ENCODE measurements around the gene EDA.

The EDA gene

GRCh38 chrX:70062961-70063550 lies 447.1 kb downstream of the EDA start:
- DNase-seq (ENCODE audit: low spot score) = no peak
- in situ Hi-C loops (cut with MboI; ENCODE audit: low pct_unique_long_range_greater_than_20kb, low sequenced_read_pairs, unreplicated experiment) = no loop called here
- TF ChIP-seq CTCF (IDR thresholded peaks at IDR 0.05; ENCODE audit: extremely low read depth, insufficient read depth, missing control alignments) = no peak

- in situ Hi-C loops (cut with MboI; ENCODE audit: low pct_unique_long_range_greater_than_20kb, low sequenced_read_pairs, unreplicated experiment) = no loop called here
- TF ChIP-seq CTCF (IDR thresholded peaks at IDR 0.05; ENCODE audit: extremely low read depth, insufficient read depth, missing control alignments) = no peak
- DNase-seq (ENCODE audit: low spot score) = no peak
Observed at GRCh38 chrX:70066646-70067045, 450.7 kb downstream of the EDA start.

- TF ChIP-seq CTCF (IDR thresholded peaks at IDR 0.05; ENCODE audit: extremely low read depth, insufficient read depth, missing control alignments) = no peak
- in situ Hi-C loops (cut with MboI; ENCODE audit: low pct_unique_long_range_greater_than_20kb, low sequenced_read_pairs, unreplicated experiment) = no loop called here
- DNase-seq (ENCODE audit: low spot score) = no peak
Observed at GRCh38 chrX:70079297-70079696, 463.4 kb downstream of the EDA start.

- in situ Hi-C loops (cut with MboI; ENCODE audit: low pct_unique_long_range_greater_than_20kb, low sequenced_read_pairs, unreplicated experiment) = no loop called here
- no peak for TF ChIP-seq CTCF (IDR thresholded peaks at IDR 0.05; ENCODE audit: extremely low read depth, insufficient read depth, missing control alignments)
- no peak for DNase-seq (ENCODE audit: low spot score)
Observed at GRCh38 chrX:70079870-70080269, 464.0 kb downstream of the EDA start.

- DNase-seq (ENCODE audit: low spot score) = no peak
- TF ChIP-seq CTCF (IDR thresholded peaks at IDR 0.05; ENCODE audit: extremely low read depth, insufficient read depth, missing control alignments) = no peak
- in situ Hi-C loops (cut with MboI; ENCODE audit: low pct_unique_long_range_greater_than_20kb, low sequenced_read_pairs, unreplicated experiment) = no loop called here
Observed at GRCh38 chrX:70082723-70083122, 466.8 kb downstream of the EDA start.

- no peak for TF ChIP-seq CTCF (IDR thresholded peaks at IDR 0.05; ENCODE audit: extremely low read depth, insufficient read depth, missing control alignments)
- in situ Hi-C loops (cut with MboI; ENCODE audit: low pct_unique_long_range_greater_than_20kb, low sequenced_read_pairs, unreplicated experiment) = no loop called here
- DNase-seq (ENCODE audit: low spot score) = no peak
Observed at GRCh38 chrX:70084592-70085240, 468.8 kb downstream of the EDA start.
